ENCODE data around the gene TLL1.

Gene TLL1

GRCh38 chr4:165872461-165873297, at the start of gene TLL1:
TSS of gene TLL1 (plus strand) at chr4:165873237. CDS start at chr4:165873905, 668 bp downstream.
- DNase-seq: peak; percentile 42

GRCh38 chr4:165826166-165826565, 46.9 kb upstream of the TLL1 start:
- DNase-seq: no peak

- DNase-seq: no peak
Observed at GRCh38 chr4:165827018-165827417, 46.0 kb upstream of the TLL1 start.

GRCh38 chr4:165828928-165829327, 44.1 kb upstream of the TLL1 start:
- no peak for DNase-seq

GRCh38 chr4:165834116-165834515, 38.9 kb upstream of the TLL1 start:
- peak; percentile 14 for DNase-seq

GRCh38 chr4:165838575-165838974, 34.5 kb upstream of the TLL1 start:
- no peak for DNase-seq

- no peak for DNase-seq
Observed at GRCh38 chr4:165839615-165840333, 33.3 kb upstream of the TLL1 start.

- no peak for DNase-seq
Observed at GRCh38 chr4:165842684-165843083, 30.4 kb upstream of the TLL1 start.

GRCh38 chr4:165844161-165844560, 28.9 kb upstream of the TLL1 start:
- peak; percentile 85 for DNase-seq

- no peak for DNase-seq
Observed at GRCh38 chr4:165851256-165851655, 21.8 kb upstream of the TLL1 start.

- no peak for DNase-seq
Observed at GRCh38 chr4:165855191-165855590, 17.8 kb upstream of the TLL1 start.

- no peak for DNase-seq
Observed at GRCh38 chr4:165861363-165861762, 11.7 kb upstream of the TLL1 start.

- no peak for DNase-seq
Observed at GRCh38 chr4:165864271-165864670, 8.8 kb upstream of the TLL1 start.

GRCh38 chr4:165866019-165866650, 6.9 kb upstream of the TLL1 start:
- DNase-seq: no peak

GRCh38 chr4:165867961-165868360, 5.1 kb upstream of the TLL1 start:
- no peak for DNase-seq

GRCh38 chr4:165873298-165874071, 448 bp downstream of the TLL1 start:
- DNase-seq: peak; percentile 36

GRCh38 chr4:165874072-165874790, 1.2 kb downstream of the TLL1 start:
- peak; percentile 32 for DNase-seq

- peak; percentile 72 for DNase-seq
Observed at GRCh38 chr4:165874791-165875371, 1.8 kb downstream of the TLL1 start.

- DNase-seq: no peak
Observed at GRCh38 chr4:165875446-165875845, 2.4 kb downstream of the TLL1 start.

GRCh38 chr4:165877286-165877685, 4.2 kb downstream of the TLL1 start:
- DNase-seq: no peak

GRCh38 chr4:165879641-165880040, 6.6 kb downstream of the TLL1 start:
- DNase-seq: no peak

- DNase-seq: no peak
Observed at GRCh38 chr4:165894159-165894558, 21.1 kb downstream of the TLL1 start.

All from NCI-H748 treated with DMSO at 0.1 percent for 48 hours (cell line).